ENCODE data around the gene BMERB1.
"Not testable (repeated sequence)": the region's sequence is repeated elsewhere in the genome, so short reads cannot be mapped to it uniquely, and the experiment has no call there.

BMERB1 gene

DNA sequence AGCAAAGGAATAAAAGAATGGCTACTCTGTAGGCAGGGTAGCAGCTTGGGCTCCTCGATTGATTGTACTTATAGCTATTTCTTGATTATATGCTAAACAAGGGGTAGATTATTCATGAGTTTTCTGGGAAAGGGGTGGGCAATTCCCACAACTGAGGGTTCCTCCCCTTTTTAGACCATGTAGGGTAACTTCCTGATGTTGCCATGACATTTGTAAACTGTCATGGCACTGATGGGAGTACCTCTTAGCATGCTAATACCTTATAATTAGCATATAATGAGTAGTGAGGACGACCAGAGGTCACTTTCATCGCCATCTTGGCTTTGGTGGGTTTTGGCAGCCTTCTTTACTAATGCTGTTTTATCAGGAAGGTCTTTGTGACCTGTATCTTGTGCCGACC lies 136.3 kb downstream of the BMERB1 start:
- H3K27ac ChIP-seq (ENCODE audit: low read depth, low read length); H3K9ac ChIP-seq (ENCODE audit: low read length); H3K36me3 ChIP-seq (ENCODE audit: control insufficient read depth, insufficient read depth, low read length); H3K4me1 ChIP-seq (ENCODE audit: control insufficient read depth, insufficient read depth, low read length); H3K27me3 ChIP-seq (ENCODE audit: control insufficient read depth, insufficient read depth, low read length); H3K4me3 ChIP-seq (ENCODE audit: low read length): not testable (repeated sequence)

DNA sequence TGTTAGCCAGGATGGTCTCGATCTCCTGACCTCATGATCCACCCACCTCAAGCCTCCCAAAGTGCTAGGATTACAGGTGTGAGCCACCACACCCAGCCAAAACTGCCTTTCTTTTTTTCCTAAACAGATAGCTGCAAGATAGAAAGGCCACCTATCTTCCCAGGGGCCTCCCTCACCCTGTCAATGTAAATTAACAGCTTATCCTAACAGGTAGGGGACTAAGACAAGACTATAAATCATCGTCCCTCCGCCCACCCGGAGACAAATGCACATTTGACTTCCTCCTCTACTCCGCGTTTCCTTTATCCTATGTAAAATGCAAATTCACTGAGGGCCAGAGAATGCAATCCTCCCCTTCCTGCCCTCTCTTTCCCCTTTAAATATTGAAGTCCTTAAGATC lies 137.2 kb downstream of the BMERB1 start:
- no peak overlapping the region for H3K9ac ChIP-seq (ENCODE audit: low read length)
- no peak overlapping the region for H3K4me3 ChIP-seq (ENCODE audit: low read length)
- H3K4me1 ChIP-seq (ENCODE audit: control insufficient read depth, insufficient read depth, low read length) = no peaks in the 10 kb centered on the region
- H3K27me3 ChIP-seq (ENCODE audit: control insufficient read depth, insufficient read depth, low read length) = no peaks in the 10 kb centered on the region
- no peak overlapping the region for H3K27ac ChIP-seq (ENCODE audit: low read depth, low read length)
- H3K36me3 ChIP-seq (ENCODE audit: control insufficient read depth, insufficient read depth, low read length) = peaks cover 3% of the 10 kb centered on the region

DNA sequence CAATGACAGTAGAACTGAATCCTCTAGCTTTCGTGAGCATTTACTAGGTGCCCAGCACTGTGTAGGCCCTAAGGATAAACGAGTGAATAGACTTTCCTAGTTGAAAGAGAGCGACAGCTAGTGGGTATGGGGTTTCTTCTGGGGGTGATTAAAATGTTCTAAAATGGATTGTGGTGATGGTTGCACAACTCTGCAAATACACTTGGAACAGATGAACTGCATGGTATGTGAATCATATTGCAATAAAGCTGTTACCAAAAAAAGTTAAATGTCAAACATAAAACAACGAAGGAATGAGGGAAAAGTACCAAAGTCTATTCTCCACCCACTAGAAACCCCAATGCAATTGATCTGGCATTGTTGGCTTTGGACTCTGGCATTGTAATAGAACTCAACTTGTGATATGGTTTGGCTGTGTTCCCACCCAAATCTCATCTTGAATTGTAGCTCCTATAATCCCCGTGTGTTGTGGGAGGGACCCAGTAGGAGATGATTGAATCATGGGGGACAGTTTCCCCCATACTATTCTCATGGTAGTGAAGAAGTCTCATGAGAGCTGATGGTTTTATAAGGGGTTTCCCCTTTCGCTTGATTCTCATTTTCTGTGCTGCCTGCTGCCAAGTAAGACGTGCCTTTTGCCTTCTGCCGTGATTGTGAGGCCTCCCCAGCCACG lies 138.1 kb downstream of the BMERB1 start:
- Histone ChIP-seq H3K27ac (ENCODE audit: low read depth, low read length) (no peak overlapping the region), H3K9ac (ENCODE audit: low read length) (no peak overlapping the region), H3K27me3 (ENCODE audit: control insufficient read depth, insufficient read depth, low read length) (no peaks in the 10 kb centered on the region), H3K4me1 (ENCODE audit: control insufficient read depth, insufficient read depth, low read length) (no peaks in the 10 kb centered on the region), H3K36me3 (ENCODE audit: control insufficient read depth, insufficient read depth, low read length) (peaks cover 3% of the 10 kb centered on the region), H3K4me3 (ENCODE audit: low read length) (no peak overlapping the region)

DNA sequence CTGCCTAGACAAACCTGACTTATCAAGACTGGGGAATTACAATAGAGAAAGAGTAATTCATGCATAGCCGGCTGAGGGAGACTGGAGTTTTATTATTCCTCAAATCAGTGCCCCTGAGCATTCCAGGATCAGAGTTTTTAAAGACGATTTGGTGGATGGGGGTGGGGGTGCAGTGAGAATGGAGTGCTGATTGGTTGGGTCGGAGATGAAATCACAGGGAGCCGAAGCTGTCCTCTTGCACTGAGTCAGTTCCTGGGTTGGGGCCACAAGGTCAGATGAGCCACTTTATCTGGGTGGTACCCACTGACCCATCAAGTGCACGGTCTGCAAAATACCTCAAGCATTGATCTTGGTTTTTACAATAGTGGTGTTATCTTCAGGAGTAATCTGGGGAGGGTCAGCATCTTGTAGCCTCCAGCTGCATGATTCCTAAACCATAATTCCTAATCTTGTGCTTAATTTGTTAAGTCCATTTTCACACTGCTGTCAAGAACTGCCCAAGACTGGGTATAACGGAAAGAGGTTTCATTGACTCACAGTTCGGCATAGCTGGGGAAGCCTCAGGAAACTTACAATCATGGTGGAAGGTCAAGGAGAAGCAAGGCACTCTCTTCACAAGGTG lies 139.0 kb downstream of the BMERB1 start:
- H3K36me3 ChIP-seq (ENCODE audit: control insufficient read depth, insufficient read depth, low read length) = peaks cover 3% of the 10 kb centered on the region
- no peaks in the 10 kb centered on the region for H3K27me3 ChIP-seq (ENCODE audit: control insufficient read depth, insufficient read depth, low read length)
- no peak overlapping the region for H3K9ac ChIP-seq (ENCODE audit: low read length)
- no peaks in the 10 kb centered on the region for H3K4me1 ChIP-seq (ENCODE audit: control insufficient read depth, insufficient read depth, low read length)
- H3K4me3 ChIP-seq (ENCODE audit: low read length) = no peak overlapping the region
- H3K27ac ChIP-seq (ENCODE audit: low read depth, low read length) = no peak overlapping the region

DNA sequence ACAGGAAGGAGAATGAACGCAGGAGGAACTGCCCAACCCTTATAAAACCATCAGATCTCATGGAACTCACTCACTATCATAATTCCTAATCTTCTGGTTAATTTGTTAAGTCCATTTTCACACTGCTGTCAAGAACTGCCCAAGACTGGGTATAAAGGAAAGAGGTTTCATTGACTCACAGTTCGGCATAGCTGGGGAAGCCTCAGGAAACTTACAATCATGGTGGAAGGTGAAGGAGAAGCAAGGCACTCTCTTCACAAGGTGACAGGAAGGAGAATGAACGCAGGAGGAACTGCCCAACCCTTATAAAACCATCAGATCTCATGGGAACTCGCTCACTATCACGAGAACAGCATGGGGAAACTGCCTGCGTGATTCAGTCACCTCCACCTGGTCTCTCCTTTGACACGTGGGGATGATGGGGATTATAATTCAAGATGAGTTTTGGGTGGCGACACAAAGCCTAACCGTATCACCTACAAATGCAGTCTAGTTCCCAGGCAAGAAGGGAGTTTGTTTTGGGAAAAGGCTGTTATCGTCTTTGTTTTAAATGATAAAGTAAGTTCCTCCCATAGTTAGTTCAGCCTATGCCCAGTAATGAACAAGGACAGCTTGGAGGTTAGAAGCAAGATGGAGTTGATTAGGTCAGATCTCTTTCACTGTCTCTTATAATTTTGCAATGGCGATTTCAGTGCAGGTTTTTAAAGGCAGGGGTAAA lies 139.7 kb downstream of the BMERB1 start:
- not testable (repeated sequence) for H3K4me1 ChIP-seq (ENCODE audit: control insufficient read depth, insufficient read depth, low read length); H3K4me3 ChIP-seq (ENCODE audit: low read length); H3K27ac ChIP-seq (ENCODE audit: low read depth, low read length); H3K36me3 ChIP-seq (ENCODE audit: control insufficient read depth, insufficient read depth, low read length); H3K9ac ChIP-seq (ENCODE audit: low read length); H3K27me3 ChIP-seq (ENCODE audit: control insufficient read depth, insufficient read depth, low read length)

DNA sequence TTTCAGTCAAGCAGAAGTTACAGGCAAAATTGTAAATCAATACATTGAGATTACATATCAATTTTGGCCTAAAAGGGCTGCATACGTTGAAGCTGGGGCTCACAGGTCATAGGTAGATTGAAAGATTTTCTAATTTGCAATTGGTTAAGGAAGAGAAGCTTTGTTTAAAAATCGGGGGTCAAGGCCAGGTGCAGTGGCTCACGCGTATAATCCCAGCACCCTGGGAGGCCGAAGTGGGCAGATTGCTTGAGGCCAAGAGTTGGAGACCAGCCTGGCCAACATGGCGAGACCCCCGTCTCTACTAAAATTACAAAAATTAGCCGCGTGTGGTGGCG lies 140.2 kb downstream of the BMERB1 start:
- no peak overlapping the region for H3K4me3 ChIP-seq (ENCODE audit: low read length)
- no peaks in the 10 kb centered on the region for H3K27me3 ChIP-seq (ENCODE audit: control insufficient read depth, insufficient read depth, low read length)
- H3K27ac ChIP-seq (ENCODE audit: low read depth, low read length) = no peak overlapping the region
- H3K9ac ChIP-seq (ENCODE audit: low read length) = no peak overlapping the region
- H3K36me3 ChIP-seq (ENCODE audit: control insufficient read depth, insufficient read depth, low read length) = no peaks in the 10 kb centered on the region
- no peaks in the 10 kb centered on the region for H3K4me1 ChIP-seq (ENCODE audit: control insufficient read depth, insufficient read depth, low read length)

DNA sequence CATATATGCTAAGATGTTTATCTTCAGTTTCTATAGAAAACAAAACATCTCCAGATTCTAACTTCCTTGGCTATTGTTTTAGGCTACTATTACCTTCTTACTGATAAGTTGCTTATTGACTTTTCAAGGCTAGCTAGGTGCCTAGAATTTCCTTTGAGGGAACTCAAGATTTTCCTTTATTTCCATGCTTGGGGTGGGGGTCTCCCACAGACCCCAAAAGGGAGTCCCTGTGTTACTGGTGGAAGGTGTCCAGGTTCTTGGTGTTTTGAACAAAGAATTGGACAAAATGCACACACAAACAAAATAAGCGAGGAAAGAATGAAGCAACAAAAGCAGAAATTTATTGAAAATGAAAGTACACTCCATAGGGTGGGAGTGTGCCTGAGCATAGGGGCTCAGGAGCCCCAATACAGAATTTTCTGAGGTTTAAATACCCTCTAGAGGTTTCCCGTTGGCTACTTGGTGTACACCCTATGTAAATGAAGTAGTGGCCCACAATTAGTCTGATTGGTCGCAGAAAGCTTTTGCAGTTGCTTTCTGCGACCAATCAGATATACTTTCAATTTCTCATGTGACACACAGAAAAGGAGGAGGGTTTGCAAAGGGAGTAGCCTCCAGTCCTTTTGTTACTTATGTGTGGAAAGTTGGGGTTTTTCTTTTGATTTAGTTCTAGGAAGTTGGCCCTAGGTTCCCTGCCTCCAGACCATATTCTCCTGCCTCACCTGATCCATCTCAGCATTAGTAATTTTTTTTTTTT lies 141.1 kb downstream of the BMERB1 start:
- H3K4me1 ChIP-seq (ENCODE audit: control insufficient read depth, insufficient read depth, low read length) = no peaks in the 10 kb centered on the region
- H3K27ac ChIP-seq (ENCODE audit: low read depth, low read length) = no peak overlapping the region
- H3K36me3 ChIP-seq (ENCODE audit: control insufficient read depth, insufficient read depth, low read length) = no peaks in the 10 kb centered on the region
- no peaks in the 10 kb centered on the region for H3K27me3 ChIP-seq (ENCODE audit: control insufficient read depth, insufficient read depth, low read length)
- no peak overlapping the region for H3K9ac ChIP-seq (ENCODE audit: low read length)
- H3K4me3 ChIP-seq (ENCODE audit: low read length) = no peak overlapping the region

DNA sequence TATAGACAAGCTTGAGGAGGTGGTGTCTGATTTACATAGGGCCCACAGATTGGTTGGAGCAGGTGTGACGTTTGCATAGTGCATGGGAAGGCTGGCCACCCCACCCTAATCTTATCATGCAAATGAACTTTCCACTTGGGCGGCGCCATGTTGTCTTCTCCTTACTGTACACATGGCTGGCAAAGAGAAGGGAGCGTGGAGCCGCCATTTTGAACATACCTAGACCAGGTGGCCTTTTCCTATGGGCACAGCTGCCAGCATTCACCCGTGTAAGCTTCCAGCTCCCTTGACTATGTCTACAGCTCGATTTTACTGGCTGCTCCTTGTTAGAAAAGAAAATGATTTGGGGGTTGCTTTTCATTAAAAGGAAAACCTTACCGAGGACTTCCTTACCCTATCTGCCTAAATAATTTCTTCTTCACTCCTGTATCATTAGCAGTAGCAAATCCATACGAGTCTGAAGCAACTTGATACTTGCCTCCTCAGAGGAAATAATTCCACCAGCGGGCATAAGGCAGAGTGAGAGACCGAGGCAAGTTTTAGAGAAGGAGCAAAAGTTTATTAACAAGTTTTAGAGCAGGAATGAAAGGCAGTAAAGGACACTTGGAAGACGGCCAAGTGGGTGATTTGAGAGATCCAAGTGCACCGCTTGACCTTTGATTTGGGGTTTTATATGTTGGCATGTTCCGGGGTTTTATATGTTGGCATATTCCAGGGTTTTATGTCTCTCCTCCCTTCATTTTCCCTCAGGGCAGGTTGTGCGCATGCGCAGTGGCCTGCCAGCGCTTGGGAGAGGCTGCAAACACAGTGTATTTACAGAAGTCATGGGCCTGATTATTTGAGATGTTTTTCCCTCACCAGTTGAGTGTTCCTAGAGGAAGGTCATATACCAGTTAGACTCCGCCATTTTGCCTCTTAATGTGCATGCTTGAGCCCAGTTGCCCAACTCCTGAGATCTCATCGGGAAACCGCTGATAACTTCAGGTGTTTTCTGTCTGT lies 142.9 kb downstream of the BMERB1 start:
- H3K27ac ChIP-seq (ENCODE audit: low read depth, low read length) = no peak overlapping the region
- no peak overlapping the region for H3K4me3 ChIP-seq (ENCODE audit: low read length)
- no peaks in the 10 kb centered on the region for H3K4me1 ChIP-seq (ENCODE audit: control insufficient read depth, insufficient read depth, low read length)
- no peak overlapping the region for H3K9ac ChIP-seq (ENCODE audit: low read length)
- no peaks in the 10 kb centered on the region for H3K36me3 ChIP-seq (ENCODE audit: control insufficient read depth, insufficient read depth, low read length)
- no peaks in the 10 kb centered on the region for H3K27me3 ChIP-seq (ENCODE audit: control insufficient read depth, insufficient read depth, low read length)

DNA sequence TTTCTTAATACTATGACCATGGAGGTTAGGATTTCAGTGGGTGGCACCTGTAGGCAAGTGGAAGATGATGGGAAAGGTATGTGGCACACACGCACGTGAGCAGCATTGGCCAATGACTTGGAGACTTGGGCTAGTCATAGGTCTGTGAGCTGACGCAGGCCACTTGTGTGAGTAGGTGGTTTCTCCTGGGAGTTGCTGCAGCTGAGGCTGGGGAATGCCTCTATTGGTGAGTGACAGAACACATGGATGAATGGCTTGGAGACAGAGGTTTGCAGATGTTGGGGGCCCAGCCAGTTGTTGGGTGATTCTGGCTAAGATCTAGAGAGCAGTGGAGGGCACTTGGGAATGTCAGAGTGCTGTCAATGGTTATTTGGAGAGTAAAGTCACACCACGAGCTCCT lies 144.4 kb downstream of the BMERB1 start:
- no peak overlapping the region for H3K4me3 ChIP-seq (ENCODE audit: low read length)
- H3K27ac ChIP-seq (ENCODE audit: low read depth, low read length) = no peak overlapping the region
- no peaks in the 10 kb centered on the region for H3K4me1 ChIP-seq (ENCODE audit: control insufficient read depth, insufficient read depth, low read length)
- H3K9ac ChIP-seq (ENCODE audit: low read length) = no peak overlapping the region
- H3K36me3 ChIP-seq (ENCODE audit: control insufficient read depth, insufficient read depth, low read length) = no peaks in the 10 kb centered on the region
- H3K27me3 ChIP-seq (ENCODE audit: control insufficient read depth, insufficient read depth, low read length) = no peaks in the 10 kb centered on the region

DNA sequence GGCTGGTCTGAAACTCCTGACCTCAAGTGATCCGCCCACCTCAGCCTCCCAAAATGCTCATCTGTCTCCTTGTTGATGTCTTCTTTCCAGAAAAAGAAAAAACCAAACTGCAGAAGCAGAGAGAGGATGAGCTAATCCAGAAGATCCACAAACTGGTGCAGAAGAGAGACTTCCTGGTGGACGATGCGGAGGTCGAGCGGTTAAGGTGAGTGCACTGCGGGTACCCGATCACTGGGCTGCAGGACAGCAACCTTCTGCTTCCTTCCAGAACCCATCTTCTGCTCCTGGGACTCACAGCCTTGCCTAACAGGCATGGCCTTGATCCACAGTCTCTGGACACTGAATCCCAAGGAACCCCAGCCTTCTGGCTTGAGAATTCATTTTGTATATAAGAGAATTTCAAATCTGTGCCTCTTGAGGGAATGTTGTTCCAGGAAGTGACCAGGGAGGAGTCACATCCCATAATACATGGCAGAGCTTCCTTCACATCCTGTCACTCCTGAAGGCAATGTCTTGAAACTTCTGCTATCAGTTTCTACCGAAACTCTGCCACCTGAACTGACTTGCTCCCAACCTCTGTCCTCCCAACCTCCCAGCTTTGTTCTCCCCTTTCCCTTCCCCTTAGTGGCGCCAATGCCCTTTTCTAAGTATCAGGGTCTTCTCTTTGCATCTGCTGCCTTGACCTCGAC lies 146.9 kb downstream of the BMERB1 start:
- Histone ChIP-seq H3K4me1 (ENCODE audit: control insufficient read depth, insufficient read depth, low read length) (no peaks in the 10 kb centered on the region), H3K27ac (ENCODE audit: low read depth, low read length) (no peak overlapping the region), H3K4me3 (ENCODE audit: low read length) (no peak overlapping the region), H3K9ac (ENCODE audit: low read length) (no peak overlapping the region), H3K36me3 (ENCODE audit: control insufficient read depth, insufficient read depth, low read length) (no peaks in the 10 kb centered on the region), H3K27me3 (ENCODE audit: control insufficient read depth, insufficient read depth, low read length) (no peaks in the 10 kb centered on the region)

DNA sequence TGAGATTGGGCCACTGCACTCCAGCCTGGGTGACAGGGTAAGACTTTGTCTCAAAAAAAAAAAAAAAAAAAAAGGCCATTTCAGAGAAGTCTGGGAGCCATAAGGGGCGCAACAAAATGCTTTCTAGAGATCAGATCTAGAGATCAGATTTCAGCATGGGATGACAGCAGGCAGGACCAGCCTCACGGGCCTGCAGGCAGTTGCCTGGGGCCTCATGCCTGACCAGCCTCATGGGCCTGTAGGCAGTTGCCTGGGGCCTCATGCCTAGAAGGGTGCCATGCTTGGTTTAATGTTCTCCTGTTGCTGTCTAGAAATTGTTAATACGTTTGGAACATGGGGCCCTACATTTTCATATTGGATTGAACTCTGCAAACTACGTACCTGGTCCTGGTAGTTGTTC lies 149.1 kb downstream of the BMERB1 start:
- no peaks in the 10 kb centered on the region for H3K4me1 ChIP-seq (ENCODE audit: control insufficient read depth, insufficient read depth, low read length)
- H3K27me3 ChIP-seq (ENCODE audit: control insufficient read depth, insufficient read depth, low read length) = no peaks in the 10 kb centered on the region
- H3K36me3 ChIP-seq (ENCODE audit: control insufficient read depth, insufficient read depth, low read length) = no peaks in the 10 kb centered on the region
- H3K4me3 ChIP-seq (ENCODE audit: low read length) = no peak overlapping the region
- H3K27ac ChIP-seq (ENCODE audit: low read depth, low read length) = no peak overlapping the region
- no peak overlapping the region for H3K9ac ChIP-seq (ENCODE audit: low read length)
